Kidney (tissue), 14 donors: ENCODE data around the gene CORO7. TPM values are rescaled to one million over a fixed set of nuclear protein-coding genes. Genes with fewer than 3 reads are reported as not detected.

ENCODE experiments used
- DNase-seq, 5 donors: peaks; one replicate each; pipeline ENCODE4 v3.0.0-alpha.2; 2013 to 2020
- FAIRE-seq: peaks from 2 replicates; lab custom pipeline; 2012; peaks lifted over from hg19 to GRCh38; lab: Jason Lieb, UNC
- H3K27ac ChIP-seq, 2 donors: one replicate each; pipeline ENCODE4 v1.7.0; 2013; ENCODE audit warnings: low read depth in 2 of 2, low read length in 2 of 2, inconsistent platforms in 1 of 2
- H3K27me3 ChIP-seq: one replicate; pipeline ENCODE4 v1.7.1; 2013; ENCODE audit warnings: low read length, inconsistent platforms; ENCODE audit not compliant: control insufficient read depth, insufficient read depth
- H3K36me3 ChIP-seq, 3 donors: one replicate each; pipeline versions ENCODE4 v1.7.0 to v1.7.1; 2013; ENCODE audit warnings: low read length in 3 of 3, control low read depth in 1 of 3, inconsistent platforms in 1 of 3; ENCODE audit not compliant: insufficient read depth in 3 of 3, control insufficient read depth in 2 of 3
- H3K4me1 ChIP-seq, 3 donors: one replicate each; pipeline versions ENCODE4 v1.7.0 to v1.7.1; 2013; ENCODE audit warnings: low read length in 3 of 3, inconsistent platforms in 1 of 3, low read depth in 1 of 3; ENCODE audit not compliant: control insufficient read depth in 2 of 3, insufficient read depth in 2 of 3
- H3K4me3 ChIP-seq, 3 donors: one replicate each; pipeline versions ENCODE4 v1.7.0 to v1.8.1; 2013; ENCODE audit warnings: low read length in 3 of 3, control low read depth in 1 of 3, inconsistent platforms in 1 of 3
- H3K9ac ChIP-seq, 3 donors: one replicate each; pipeline versions ENCODE4 v1.7.0 to v1.7.1; 2013; ENCODE audit warnings: low read length in 3 of 3, control low read depth in 1 of 3, inconsistent platforms in 1 of 3
- H3K9me3 ChIP-seq, 3 donors: one replicate each; pipeline versions ENCODE4 v1.7.0 to v1.7.1; 2013; ENCODE audit warnings: low read length in 3 of 3, control low read depth in 1 of 3, inconsistent platforms in 1 of 3; ENCODE audit not compliant: control insufficient read depth in 2 of 3, insufficient read depth in 1 of 3
- intact Hi-C: fragments of 100-400 bp; cut with DNase I; formaldehyde crosslinking; loops from one replicate; pipeline ENCODE4 v1.11.1; 2022
- polyA plus RNA-seq: library from polyadenylated mRNA; stranded (reverse); fragments of 350-450 nt; fragmentation: Illumina TruSeq; extraction: RNeasy Lipid Tissue Mini Kit (QIAGEN cat#74804); gene quantifications from one replicate; pipeline ENCODE4 v1.2.3, GENCODE V29; 2014; ENCODE audit warnings: low read depth, low replicate concordance; ENCODE audit not compliant: insufficient read depth
- total RNA-seq: library from RNA; stranded (reverse); fragmentation: NEBNext Ultra II Directional; extraction: Animal tissue kit (Norgen Biotek cat#: 25700); gene quantifications from one replicate; pipeline ENCODE4 v1.2.1, GENCODE V29; 2021
- TF ChIP-seq, protein P1 (sequence below): IDR thresholded peaks from 3 replicates; pipeline ENCODE4 v1.5.1; 2012; ENCODE audit warnings: mild to moderate bottlenecking, moderate library complexity, borderline replicate concordance; ENCODE audit not compliant: insufficient read depth; ENCODE audit errors: extremely low read depth
- donor health status: control.
- donor health status: control.
- donor health status: control.
- donor health status: control.
- donor health status: control.
- donor health status: DM: yes; HTN: yes; CAD: no.
- donor health status: Normal renal cell carcinoma (clear cell type).

CORO7 gene
- total and polyA plus RNA-seq, 2 donors from 2014 or later, result 9.8 to 50.1 TPM

DNA sequence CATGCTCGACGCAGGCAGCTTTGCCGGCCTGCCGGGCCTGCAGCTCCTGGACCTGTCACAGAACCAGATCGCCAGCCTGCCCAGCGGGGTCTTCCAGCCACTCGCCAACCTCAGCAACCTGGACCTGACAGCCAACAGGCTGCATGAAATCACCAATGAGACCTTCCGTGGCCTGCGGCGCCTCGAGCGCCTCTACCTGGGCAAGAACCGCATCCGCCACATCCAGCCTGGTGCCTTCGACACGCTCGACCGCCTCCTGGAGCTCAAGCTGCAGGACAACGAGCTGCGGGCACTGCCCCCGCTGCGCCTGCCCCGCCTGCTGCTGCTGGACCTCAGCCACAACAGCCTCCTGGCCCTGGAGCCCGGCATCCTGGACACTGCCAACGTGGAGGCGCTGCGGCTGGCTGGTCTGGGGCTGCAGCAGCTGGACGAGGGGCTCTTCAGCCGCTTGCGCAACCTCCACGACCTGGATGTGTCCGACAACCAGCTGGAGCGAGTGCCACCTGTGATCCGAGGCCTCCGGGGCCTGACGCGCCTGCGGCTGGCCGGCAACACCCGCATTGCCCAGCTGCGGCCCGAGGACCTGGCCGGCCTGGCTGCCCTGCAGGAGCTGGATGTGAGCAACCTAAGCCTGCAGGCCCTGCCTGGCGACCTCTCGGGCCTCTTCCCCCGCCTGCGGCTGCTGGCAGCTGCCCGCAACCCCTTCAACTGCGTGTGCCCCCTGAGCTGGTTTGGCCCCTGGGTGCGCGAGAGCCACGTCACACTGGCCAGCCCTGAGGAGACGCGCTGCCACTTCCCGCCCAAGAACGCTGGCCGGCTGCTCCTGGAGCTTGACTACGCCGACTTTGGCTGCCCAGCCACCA, 35.1 kb downstream of the CORO7 start:
- Histone ChIP-seq H3K9ac (peak overlapping the region in 1 of 3 donors; percentile 34), H3K4me3 (no peak overlapping the region), H3K27ac (peak overlapping the region; percentile 5 to 71), H3K4me1 (peaks cover 2 to 58% (median 30%) of the 10 kb centered on the region in 3 donors), H3K9me3 (no peaks in the 10 kb centered on the region), H3K27me3 (no peaks in the 10 kb centered on the region), H3K36me3 (peaks cover 0 to 4% (median 2%) of the 10 kb centered on the region in 3 donors)
- peak; percentile 72 to 93 (median 82) for DNase-seq
- TF ChIP-seq, protein P1, sequence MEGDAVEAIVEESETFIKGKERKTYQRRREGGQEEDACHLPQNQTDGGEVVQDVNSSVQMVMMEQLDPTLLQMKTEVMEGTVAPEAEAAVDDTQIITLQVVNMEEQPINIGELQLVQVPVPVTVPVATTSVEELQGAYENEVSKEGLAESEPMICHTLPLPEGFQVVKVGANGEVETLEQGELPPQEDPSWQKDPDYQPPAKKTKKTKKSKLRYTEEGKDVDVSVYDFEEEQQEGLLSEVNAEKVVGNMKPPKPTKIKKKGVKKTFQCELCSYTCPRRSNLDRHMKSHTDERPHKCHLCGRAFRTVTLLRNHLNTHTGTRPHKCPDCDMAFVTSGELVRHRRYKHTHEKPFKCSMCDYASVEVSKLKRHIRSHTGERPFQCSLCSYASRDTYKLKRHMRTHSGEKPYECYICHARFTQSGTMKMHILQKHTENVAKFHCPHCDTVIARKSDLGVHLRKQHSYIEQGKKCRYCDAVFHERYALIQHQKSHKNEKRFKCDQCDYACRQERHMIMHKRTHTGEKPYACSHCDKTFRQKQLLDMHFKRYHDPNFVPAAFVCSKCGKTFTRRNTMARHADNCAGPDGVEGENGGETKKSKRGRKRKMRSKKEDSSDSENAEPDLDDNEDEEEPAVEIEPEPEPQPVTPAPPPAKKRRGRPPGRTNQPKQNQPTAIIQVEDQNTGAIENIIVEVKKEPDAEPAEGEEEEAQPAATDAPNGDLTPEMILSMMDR, result no peak
- FAIRE-seq, result no peak
- intact Hi-C loops, result no loop called here

DNA sequence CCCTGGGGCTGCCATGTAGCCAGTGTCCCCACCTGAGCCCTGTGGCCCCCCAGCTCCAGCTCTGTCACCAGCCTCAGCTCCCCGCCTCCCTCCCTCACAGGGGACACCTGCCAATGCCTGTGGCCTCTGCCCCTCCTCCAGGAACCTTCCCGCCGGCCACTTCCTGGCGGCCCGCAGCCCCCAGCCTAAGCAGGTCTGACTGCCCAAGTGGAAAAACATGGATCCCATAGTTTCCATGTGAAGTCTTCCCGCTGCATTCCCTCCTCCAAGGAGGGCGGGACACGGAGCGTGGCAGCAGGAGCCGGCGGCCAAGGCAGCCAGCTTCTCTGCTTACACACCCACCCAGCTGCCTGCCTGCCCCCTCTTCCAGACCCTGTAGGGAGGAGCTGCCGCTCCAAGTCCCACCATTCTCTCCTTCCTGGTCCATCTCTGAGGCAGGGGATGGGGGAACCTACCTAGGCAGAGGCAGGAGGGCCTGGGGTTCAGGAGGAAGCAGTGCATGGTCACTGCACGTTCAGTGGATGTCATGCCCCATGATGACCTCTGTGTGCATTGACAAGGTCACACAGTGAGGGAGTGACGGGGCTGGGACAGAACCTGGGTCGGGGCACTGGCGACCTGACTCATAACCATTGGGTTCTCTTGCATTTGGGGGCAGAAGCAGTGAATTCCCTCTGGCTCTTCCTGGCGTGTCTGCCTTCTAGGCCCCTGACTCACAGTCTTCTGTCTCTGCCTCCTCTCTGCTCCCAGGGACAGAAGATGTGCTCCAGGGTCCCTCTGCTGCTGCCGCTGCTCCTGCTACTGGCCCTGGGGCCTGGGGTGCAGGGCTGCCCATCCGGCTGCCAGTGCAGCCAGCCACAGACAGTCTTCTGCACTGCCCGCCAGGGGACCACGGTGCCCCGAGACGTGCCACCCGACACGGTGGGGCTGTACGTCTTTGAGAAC, 36.0 kb downstream of the CORO7 start:
- peak overlapping the region; percentile 11 to 71 for H3K27ac ChIP-seq
- peaks cover 0 to 3% (median 2%) of the 10 kb centered on the region in 3 donors for H3K36me3 ChIP-seq
- TF ChIP-seq, protein P1, result no peak
- no peaks in the 10 kb centered on the region for H3K9me3 ChIP-seq
- intact Hi-C loops, result no loop called here
- H3K27me3 ChIP-seq, result no peaks in the 10 kb centered on the region
- peaks cover 2 to 61% (median 38%) of the 10 kb centered on the region in 3 donors for H3K4me1 ChIP-seq
- no peak overlapping the region for H3K4me3 ChIP-seq
- DNase-seq, result peak in 4 of 5 donors; percentile 88 to 93 (median 90)
- H3K9ac ChIP-seq, result peak overlapping the region in 1 of 3 donors; percentile 34
- no peak for FAIRE-seq

DNA sequence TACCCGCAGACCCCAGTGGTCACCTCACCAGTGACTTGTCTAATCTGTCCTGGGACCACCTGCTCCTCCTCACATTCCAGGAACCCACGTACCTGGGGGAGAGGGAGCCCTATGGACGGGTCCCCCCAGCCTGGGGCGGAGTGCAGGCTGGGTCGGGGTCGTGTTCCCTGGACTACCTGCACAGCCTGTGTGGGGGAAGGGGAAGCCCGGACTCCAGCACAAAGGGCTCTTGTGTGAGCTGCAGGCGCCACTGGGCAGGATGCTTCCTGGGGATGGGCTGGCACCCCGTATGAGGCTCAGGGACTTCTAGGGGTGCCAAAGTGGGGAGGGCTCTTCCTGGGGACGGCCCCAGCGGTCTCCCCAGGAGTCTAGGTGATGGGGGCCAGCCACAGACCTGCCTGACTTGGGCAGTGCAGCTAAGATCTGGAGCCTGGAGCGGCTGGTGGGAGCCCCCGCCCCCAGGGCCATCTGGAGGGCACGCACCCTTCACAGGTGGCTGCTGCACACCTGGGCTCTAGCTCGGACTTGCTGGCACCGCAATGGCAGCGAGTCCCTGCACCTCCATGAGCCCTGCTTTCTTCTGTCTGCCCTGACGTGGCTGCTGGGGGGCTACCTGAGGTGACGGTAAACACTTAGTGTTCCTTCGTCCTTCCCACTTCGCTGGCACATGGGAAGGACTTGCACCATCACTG, 37.3 kb downstream of the CORO7 start:
- Histone ChIP-seq H3K9me3 (no peaks in the 10 kb centered on the region), H3K4me3 (no peak overlapping the region), H3K4me1 (peaks cover 2 to 70% (median 48%) of the 10 kb centered on the region in 3 donors), H3K27ac (peak overlapping the region; percentile 62 to 74), H3K27me3 (no peaks in the 10 kb centered on the region), H3K36me3 (peaks cover 0 to 2% (median 0%) of the 10 kb centered on the region in 3 donors), H3K9ac (peak overlapping the region in 1 of 3 donors; percentile 19)
- TF ChIP-seq, protein P1, result no peak
- peak in 2 of 5 donors; percentile 48 to 74 for DNase-seq
- no peak for FAIRE-seq
- intact Hi-C loops, result no loop called here
